Right lung (tissue), 10 donors: Measurements from ENCODE around the gene LCE5A. TPM values are rescaled to one million over a fixed set of nuclear protein-coding genes. Genes with fewer than 3 reads are reported as not detected.
"Not testable (repeated sequence)": the region's sequence is repeated elsewhere in the genome, so short reads cannot be mapped to it uniquely, and the experiment has no call there.

Experiments
- DNase-seq, 2 donors: peaks; one replicate each; pipeline ENCODE4 v3.0.0-alpha.2; 2013
- long read RNA-seq, 8 donors: transcript quantifications; one replicate each; lab custom pipeline, GENCODE V29; 2026
- polyA plus RNA-seq, 5 donors: library from polyadenylated mRNA; unstranded; fragments of 120-200 nt; gene quantifications; one replicate each; pipeline versions ENCODE4 v1.2.1 to v1.2.3, GENCODE V29; 2013; ENCODE audit warnings: inconsistent platforms in 1 of 5, low replicate concordance in 1 of 5; ENCODE audit not compliant: insufficient read length in 5 of 5, insufficient read depth in 1 of 5

The LCE5A gene, protein sequence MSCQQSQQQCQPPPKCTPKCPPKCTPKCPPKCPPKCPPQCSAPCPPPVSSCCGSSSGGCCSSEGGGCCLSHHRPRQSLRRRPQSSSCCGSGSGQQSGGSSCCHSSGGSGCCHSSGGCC
- polyA plus RNA-seq = not detected
- long read RNA-seq, donor 1 = 0 reads
- long read RNA-seq, donor 2 = 0 reads
- long read RNA-seq, donor 3 = 0 reads
- long read RNA-seq, donor 4 = 0 reads
- long read RNA-seq, donor 5 = 0 reads
- long read RNA-seq, donor 6 = 0 reads
- long read RNA-seq, donor 7 = 0 reads
- long read RNA-seq, donor 8 = 0 reads

DNA sequence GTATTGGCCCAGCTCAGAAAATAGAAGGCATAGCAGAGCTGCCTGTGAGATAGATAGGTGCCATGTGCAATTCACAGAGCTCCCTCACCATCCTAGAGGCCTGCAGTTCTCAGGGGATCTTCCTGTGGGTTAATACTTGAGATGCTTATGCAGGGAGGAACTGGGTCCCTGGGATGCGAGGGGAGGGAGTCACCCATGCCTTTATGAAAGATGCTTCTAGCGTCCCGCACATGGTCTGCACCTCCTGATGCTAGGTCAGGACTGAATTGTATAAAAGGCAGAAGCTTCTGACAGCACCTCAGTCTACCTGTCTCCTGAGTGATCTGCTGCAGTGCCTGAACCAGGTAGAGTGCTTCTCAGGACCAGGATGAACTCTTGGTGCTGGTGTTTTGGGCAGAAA, at the start of gene LCE5A:
Gene LCE5A (plus strand): TSS at position 301 of the 400 bp plus-strand sequence. CDS start 732 bp downstream, outside the sequence.
- no peak for DNase-seq

DNA sequence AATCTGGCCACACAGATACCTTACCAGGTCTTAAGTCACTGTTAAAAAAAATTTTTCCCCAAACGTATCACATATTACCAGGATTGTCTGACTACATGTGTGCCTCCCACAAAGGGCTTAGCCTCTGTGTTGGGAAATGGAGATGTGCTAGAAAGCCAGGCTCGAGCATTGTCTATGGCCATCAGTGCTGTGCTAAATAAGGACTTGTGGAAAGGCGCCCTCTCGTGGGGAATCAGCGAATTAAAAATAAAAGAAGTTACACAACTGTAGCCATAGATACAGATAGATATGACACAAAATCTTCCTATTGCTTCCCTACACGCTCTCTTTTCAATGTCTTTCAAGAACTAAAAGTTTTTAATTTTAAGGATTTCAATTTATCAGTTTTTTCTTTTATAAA, 49.1 kb upstream of the LCE5A start:
- peak in 1 of 2 donors; percentile 24 for DNase-seq

DNA sequence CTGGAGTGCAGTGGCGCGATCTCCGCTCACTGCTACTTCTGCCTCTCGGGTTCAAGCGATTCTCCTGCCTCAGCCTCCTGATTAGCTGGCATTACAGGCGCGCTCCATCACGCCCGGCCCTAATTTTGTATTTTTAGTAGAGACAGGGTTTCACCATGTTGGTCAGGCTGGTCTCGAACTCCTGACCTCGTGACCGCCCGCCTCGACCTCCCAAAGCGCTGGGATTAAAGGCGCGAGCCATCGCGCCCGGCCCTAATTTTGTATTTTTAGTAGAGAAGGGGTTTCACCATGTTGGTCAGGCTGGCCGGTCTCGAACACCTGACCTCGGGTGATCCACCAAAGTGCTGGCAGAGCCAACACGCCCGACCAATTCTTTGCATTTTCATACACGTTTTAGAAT, 48.0 kb upstream of the LCE5A start:
- no peak for DNase-seq

DNA sequence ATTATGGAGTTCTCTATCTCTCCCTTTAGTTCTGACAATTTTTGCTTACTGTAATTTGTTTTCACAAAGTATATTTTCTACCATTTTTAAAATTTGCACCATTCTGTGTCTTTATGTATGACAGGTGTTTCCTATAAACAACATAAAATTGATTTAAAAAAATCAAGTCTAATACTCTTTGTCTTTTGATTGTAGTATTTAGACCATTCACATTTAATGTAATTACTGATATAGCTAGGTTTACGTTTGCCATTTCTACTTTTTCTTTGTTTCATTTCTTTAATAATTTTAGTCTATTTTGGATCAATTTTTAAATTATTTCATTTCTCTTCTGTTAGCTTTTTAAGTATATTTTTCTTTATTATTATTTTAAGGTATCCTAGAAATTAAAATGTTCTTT, 44.4 kb upstream of the LCE5A start:
- no peak for DNase-seq

DNA sequence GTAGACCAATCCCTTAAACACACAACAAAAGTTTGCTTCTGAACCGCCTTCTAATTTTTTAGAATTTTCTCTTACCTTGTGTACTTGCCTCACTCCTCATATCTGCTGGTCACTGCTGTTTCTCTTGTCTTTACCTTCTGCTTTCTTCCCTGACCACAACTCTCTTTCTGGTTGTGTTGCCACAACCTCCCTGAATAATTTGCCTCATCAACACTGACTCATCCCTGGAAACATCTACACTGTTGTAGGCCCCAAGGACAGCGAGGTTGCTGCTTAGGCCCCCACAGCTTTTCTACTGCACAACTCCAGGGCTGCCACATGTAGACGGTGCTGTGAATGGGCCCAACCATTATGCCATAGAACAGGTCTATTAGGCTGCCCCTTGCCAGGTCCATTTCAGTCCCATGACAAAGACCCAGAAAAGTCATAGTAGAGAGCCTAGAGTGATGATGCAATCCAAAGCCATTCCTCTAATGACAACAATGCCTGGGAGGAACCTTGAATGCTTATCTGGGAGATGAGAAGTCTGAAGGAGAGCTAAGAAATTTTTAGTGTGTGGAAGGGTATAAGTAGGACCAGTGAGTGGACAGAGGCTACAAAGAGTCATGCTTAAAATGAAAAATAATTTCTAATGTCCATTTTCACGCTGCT, 36.6 kb upstream of the LCE5A start:
- no peak for DNase-seq

DNA sequence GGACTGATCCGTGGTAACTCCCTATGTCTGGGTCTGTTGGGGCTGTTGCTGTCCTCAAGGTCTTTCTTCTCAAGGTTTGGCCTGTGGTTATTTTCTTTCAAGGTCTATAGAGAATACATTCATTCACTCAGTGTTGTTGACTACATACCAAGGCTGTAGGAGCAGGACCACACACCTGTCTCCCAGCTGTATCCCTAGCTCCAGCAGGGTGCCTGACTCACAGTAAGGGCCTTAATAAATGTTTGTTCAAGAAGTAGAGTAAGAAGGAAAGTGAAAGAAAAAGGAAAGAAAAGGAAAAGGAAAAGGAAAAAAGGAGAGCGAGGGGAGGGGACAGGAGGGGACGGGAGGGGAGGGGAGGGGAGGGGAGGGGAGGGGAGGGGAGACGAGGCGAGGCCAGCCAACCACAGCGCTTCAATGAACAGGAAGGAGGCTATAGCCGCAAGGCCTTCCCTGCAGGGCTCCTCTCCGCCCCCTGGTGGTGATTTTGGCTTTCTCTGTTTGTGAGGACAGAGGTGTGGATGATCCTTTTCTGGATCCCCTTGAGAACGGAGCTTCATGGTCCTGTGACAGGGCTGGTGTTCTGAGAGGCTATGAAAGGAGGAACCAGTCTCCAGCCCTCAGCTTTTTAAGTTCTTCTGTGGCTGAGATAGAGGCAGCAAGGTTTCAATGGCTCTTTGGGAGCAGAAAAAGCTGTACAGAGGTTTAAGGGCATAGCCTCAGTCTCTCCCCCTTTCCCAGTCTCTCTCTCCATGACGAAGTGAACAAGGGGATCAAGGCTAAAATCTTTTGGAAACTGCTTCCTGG, 30.6 kb upstream of the LCE5A start:
- DNase-seq = no peak

DNA sequence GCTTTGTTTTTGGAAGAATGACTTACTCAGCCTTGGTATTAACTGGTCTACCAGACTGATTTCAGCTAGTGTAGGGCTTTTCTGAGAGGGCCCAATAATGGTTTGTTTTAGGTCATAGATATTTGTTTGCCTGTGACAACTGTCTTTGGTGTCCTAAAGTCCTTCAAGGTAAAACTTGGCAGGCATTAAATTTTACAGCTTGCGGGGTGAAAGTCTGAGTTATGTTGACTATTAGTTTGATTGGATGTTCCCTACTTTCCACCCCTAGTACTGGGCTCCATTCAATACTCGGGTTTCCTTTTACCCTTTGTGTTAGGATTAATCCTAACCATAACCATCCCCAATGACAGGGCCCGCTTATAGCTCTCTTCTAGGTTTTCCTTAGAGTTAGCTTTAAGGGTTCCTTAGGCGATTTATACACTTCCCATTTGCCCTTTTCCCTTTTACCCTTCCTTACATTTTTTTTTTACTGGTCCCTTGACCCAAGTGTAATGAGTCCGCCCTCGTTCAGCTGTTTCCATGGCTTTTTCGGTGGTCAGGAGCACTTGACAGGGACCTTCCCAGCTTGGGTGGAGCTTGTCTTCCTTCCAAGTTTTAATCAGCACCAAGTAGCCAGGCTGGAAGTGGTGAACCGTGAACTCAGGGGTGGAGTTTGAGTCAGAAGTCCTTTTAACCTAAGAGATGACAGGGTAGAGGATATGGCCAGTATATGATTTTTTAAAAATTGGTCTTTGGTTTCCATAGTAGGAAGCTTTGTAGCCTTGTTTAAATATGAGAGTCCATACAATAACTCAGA, 28.5 kb upstream of the LCE5A start:
- DNase-seq = no peak

DNA sequence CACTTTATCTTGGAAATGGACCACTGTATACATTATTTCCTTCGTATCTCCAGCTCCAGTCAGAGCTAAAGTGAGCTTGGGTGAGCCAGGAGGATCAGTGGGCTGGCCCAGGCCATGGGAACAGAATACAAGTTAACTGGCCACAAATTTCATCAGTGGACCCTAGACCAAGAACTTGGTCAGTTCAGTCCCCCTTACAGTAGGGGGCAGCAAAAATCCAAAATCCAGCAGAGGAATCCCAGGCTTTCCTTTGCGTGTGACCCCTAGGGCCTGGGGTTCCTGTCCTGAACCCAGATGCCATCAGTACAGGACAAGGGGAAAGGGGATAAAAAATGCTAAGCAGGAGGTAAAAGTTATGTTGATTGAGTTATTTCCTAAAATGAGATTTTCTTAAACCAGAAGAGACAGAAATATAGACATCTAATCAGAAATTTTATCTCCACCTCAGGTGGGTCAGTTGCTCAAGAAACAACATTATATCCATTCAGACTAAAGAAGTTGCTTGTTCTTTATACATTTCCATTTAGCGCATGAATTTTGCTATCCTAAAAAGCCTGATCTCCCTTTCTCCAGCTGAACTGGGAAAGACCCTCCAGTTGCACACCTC, 24.1 kb upstream of the LCE5A start:
- no peak for DNase-seq

DNA sequence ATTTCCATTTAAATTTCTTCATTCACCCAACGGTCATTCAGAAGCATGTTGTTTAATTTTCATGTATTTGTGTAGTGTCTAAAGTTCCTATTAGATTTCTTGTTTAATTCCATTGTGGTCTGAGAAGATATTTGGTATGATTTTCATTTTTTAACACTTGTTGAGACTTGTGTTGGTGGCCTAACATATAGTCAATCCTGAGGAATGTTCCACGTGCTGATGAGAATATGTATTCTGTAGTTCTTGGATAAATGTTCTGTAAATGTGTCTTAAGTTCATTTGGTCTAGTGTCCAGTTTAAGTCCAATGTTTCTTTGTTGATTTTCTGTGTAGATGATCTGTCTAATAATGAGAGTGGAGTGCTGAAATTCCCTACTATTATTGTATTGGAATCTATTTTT, 22.7 kb upstream of the LCE5A start:
- no peak for DNase-seq

DNA sequence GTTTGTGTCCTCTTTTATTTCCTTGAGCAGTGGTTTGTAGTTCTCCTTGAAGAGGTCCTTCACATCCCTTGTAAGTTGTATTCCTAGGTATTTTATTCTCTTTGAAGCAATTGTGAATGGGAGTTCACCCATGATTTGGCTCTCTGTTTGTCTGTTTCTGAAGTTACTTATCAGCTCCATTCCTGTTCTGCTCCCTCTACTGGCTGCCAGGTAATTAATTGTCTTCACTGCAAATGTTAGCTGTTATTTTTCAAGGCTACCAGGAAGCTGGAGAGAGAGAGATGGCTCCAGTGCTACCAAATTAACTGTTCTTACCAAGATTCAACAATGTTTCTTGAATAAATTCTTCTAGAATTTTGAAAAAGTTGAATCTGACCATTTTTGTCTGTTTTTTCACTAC, 19.1 kb upstream of the LCE5A start:
- not testable (repeated sequence) for DNase-seq

DNA sequence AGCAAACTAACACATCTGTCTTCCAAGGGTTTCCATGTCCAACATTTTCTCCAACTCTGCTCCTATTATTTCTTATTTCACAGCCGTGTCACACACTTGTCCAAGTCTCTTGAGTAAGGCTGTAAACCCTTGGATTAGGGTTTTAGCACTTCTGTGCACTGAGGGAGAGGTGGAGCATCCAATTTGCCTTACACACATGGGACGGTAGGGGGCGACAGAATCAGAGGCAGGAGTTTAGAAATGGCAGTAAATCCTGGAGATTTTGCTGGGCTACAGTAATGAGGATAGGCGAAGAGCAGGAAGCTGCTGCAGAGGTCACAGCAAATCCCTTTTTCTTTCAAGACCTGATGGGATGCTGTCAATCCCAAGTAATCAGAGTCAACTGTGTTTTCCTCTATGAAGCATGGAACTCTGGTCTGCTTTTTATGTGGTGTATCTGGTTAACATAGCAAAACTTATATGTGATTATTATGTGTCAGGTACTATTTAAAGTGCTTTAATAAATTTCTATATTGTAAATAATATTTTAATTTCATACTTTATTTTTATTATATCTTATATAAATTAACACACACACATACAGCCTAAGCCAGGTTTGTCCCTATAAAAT, 15.4 kb upstream of the LCE5A start:
- DNase-seq = no peak

DNA sequence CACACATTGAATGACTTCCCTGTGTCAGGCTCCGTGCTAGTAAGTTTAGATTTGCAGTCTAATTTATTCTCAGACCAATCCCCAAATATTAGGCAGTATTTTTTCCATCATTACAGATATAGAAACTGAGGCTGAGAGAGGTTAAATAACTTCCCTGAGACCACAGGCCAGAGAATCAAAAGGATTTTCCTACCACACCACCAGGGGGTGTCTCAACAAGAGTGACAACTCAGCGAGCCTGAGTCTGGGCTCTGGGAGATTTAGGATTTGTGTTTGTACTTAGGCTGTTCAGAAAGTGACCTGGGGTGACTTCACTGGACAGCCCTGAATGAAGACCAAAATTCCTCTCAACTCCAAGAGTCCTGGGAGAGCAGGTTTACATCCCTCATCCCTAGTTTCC, 13.3 kb upstream of the LCE5A start:
- DNase-seq = no peak

DNA sequence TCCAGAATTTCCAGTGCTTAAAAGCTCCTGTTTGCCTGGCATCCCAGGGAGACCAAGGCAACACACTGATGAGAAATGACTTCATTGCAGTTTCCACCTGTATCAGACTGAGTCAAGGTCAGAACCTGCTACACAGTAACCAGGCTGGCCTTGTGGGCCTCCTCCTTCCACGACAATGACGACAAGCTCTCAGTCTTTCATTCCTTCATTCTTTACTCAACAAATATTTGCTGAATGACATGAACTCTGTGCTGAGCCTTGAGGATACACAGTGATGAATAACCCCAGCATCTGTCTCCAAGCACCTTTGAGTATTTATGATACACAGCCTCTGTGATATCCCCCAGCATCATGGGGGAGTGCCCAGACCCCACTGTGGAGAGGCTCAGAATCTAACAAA, 8.9 kb upstream of the LCE5A start:
- DNase-seq = no peak

DNA sequence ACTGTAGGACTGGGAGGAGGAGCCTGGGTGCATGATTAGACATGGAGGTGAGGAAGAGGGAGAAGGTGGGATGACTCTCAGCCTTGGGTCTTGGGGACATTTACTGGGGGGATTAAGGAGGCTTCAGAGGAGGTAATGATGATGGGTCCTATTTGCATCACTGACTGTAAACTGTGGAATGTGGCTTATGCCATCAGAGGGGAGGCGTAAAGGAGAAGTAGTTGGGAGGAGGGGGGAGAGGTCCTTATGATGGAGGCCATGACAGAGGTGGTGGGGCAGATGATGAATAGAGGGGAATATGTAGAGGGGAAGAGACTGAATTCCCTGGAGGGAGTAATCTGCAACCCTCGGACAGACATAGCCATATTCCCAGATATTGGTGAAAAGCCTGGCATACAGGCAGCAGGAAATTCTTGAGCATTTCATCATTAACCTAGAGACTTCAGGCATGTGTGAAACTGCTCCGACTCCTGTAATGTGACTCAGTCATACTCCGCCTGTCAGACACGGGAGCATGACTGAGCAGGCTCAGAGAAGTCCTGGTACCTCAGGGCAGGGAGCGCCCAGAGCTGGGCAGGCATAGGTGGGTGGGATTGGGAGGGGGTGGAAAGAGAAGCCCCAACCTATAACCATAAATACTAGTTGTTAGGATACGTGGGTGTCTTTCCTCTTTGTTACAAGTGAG, 8.0 kb upstream of the LCE5A start:
- DNase-seq = no peak

DNA sequence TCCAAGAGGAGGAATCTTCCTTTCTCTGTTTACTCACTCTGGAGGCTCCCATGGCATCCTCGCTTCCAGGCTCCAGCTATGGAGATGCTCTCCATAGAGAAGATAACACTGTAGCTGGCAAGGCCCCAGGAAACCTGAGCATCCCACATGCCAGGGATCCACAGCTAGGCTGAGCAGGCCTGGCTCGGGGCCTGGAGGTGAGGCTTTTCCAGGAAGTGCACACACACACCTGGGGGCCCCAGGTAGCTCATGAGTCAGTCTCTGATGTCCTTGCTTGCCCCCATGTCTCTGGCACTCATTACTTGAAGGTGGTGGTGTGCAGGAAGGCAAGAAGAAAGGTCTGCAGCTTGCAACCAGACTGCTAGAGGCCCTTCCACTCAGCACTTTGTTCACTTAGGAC, 5.5 kb upstream of the LCE5A start:
- DNase-seq = no peak

DNA sequence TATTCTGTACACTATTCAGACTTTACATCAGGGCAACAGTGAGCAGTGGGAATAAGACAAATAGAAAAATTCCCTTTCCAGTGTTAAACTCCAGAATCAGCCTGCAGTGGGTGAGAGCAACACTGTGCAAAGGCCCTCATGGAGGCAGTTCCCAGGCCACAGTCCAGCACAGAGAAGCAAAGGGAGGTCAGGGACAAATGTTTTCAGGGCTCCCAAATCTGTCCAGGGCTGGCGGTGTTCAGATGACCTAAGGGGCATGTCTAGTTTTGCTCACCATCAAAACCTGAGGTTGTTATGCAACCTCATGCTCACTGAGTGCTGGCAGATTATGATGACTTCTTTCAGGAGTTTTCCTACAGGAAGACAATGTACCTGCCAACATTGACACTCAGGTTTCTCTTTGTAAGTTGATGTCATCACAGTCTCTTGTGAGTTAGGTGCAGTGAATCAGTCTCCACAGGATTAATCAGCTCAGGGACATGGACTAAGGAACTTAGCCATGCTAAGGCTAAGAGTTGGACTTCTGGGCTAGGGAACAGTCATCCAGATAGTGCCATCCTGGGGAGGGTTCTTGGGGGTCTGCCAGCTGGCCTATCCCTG, 3.6 kb upstream of the LCE5A start:
- DNase-seq = no peak

DNA sequence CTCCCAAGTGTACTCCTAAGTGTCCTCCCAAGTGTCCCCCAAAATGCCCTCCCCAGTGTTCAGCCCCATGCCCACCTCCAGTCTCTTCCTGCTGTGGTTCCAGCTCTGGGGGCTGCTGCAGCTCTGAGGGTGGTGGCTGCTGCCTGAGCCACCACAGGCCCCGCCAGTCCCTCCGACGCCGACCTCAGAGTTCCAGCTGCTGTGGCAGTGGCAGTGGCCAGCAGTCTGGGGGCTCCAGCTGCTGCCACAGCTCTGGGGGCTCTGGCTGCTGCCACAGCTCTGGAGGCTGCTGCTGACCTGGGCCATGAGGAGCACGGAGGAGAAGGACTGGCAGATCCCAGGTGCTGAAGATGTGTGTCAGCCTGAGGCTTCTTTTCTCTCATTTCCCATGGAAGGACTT, 993 bp downstream of the LCE5A start:
- DNase-seq = no peak

DNA sequence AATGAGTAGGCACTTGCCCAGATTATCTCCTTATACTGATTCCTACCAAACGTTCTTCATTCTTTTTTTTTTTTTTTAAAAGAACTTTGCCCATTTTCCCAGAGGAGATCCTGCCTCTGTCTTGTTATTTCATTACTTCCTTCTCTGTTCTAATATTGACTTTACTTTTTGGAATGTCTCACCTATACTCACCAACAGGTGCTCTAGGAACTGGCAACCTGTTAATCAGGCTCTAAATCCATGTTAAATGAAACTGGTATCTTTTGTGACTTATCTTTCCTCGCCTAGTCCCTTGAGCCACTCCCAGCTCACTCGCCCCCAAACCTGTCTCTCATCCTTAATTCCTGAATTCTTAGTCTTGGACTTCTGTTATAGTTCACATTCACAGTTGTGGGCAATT, 2.5 kb downstream of the LCE5A start:
- DNase-seq = no peak

DNA sequence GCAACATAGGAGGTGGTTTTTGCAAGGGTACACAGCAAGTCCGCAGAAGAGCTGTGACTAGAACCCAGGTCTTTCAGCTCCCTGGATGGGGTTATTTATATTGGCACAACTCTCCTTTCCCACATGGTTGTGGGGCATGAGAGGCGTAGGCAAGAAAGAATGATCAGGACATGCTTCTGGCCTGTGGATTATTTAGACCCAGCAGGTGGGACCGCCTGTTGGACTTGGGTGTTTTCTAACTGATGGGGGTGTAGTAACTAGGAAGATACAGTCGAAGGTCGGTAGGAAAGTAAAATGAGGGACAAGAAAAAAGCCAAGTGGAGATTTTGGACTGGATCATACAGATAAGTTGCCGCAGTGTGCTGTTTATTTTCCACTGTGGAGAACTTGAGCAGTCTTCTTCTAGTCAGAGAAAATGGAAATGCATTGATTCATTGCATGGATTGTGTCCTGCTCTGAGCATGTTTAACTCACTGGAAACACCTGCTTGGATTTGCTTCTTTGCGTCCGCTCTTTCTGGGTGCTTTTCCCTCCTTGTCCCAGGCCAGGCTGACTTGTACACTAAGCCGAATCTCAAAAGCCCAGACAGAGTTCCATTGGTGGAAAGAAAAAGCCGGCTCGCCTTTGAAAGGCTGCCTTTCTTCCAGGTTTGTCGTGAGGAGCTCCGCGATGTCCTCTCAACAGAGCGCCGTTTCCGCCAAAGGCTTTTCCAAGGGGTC, 4.3 kb downstream of the LCE5A start:
- no peak for DNase-seq

DNA sequence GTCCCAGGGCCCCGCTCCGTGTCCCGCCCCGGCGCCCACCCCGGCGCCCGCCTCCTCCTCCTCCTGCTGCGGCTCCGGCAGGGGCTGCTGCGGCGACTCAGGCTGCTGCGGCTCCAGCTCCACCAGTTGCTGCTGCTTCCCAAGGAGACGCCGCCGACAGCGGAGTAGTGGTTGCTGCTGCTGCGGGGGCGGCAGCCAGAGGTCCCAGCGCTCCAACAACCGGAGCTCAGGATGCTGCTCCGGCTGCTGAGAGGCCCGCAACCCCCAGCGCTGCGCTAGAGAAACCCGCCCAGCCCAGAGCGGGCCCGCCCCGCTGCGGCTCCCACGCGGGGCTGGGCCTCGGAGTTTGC, 4.8 kb downstream of the LCE5A start:
- no peak for DNase-seq
